ENCODE data around the gene DYNC2H1. TPM values are rescaled to one million over a fixed set of nuclear protein-coding genes. Genes with fewer than 3 reads are reported as not detected.

The DYNC2H1 gene
- polyA plus RNA-seq, 1 donor (not counting 4 experiments of a cell fraction or from before 2014, with no cell fraction given): 18.5 TPM

DNA sequence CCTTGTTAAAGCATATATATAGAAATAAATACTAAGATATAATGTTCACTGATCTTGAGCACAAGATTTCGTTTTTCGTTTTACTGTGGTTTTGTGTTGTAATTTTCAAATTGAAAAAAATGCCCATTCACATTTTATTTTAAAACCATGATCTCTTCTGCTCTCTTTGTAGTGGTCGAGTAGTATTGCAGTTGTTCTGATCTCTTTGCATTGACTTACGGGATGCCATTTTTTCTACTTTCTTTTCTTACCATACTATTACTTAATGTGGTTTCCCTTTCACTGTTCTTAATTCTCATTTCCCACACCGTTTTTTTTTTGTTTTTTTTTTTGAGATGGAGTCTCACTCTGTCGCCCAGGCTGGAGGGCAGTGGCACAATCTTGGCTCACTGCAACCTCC, 289.6 kb downstream of the DYNC2H1 start:
- no peak overlapping the region for H3K4me2 ChIP-seq (ENCODE audit: control insufficient read depth, extremely low read depth, insufficient read depth, low read depth, low read length)
- H3K4me3 ChIP-seq (ENCODE audit: control insufficient read depth in 2 of 3, extremely low read depth in 1 of 3, insufficient read depth in 2 of 3, low read depth in 1 of 3, low read length in 3 of 3): no peak overlapping the region
- TF ChIP-seq, protein P1, sequence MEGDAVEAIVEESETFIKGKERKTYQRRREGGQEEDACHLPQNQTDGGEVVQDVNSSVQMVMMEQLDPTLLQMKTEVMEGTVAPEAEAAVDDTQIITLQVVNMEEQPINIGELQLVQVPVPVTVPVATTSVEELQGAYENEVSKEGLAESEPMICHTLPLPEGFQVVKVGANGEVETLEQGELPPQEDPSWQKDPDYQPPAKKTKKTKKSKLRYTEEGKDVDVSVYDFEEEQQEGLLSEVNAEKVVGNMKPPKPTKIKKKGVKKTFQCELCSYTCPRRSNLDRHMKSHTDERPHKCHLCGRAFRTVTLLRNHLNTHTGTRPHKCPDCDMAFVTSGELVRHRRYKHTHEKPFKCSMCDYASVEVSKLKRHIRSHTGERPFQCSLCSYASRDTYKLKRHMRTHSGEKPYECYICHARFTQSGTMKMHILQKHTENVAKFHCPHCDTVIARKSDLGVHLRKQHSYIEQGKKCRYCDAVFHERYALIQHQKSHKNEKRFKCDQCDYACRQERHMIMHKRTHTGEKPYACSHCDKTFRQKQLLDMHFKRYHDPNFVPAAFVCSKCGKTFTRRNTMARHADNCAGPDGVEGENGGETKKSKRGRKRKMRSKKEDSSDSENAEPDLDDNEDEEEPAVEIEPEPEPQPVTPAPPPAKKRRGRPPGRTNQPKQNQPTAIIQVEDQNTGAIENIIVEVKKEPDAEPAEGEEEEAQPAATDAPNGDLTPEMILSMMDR (optimal IDR thresholded peaks at IDR 0.05 in 1 of 3, IDR thresholded peaks at IDR 0.05 in 1 of 3, conservative IDR thresholded peaks at IDR 0.05 in 1 of 3; ENCODE audit: extremely low read depth in 1 of 3, insufficient read depth in 2 of 3, low read length in 3 of 3): no peak
- no peak for TF ChIP-seq EZH2 (IDR thresholded peaks at IDR 0.05; ENCODE audit: low read length)
- H3K4me1 ChIP-seq (ENCODE audit: control insufficient read depth, extremely low read depth, insufficient read depth, low read length): peaks cover 5% of the 10 kb centered on the region
- no peaks in the 10 kb centered on the region for H4K20me1 ChIP-seq (ENCODE audit: control insufficient read depth, extremely low read depth, insufficient read depth, low read length)
- H3K27me3 ChIP-seq (ENCODE audit: control insufficient read depth, extremely low read depth, insufficient read depth, low read length): no peaks in the 10 kb centered on the region
- H3K36me3 ChIP-seq (ENCODE audit: control insufficient read depth in 2 of 2, extremely low read depth in 1 of 2, insufficient read depth in 2 of 2, low read length in 2 of 2): no peaks in the 10 kb centered on the region
- dilution Hi-C loops (cut with MboI; ENCODE audit: extremely low pct_ligation_motif_present, low sequenced_read_pairs): no loop called here
- no peaks in the 10 kb centered on the region for H3K9me3 ChIP-seq (ENCODE audit: control insufficient read depth, low read depth, low read length)
- FAIRE-seq (no peak), DNase-seq (ENCODE audit: low read depth, low spot score) (no peak)
- no peak overlapping the region for H2AFZ ChIP-seq (ENCODE audit: control insufficient read depth, low read length)
- H3K9ac ChIP-seq (ENCODE audit: control insufficient read depth, extremely low read depth, insufficient read depth, low read length): no peak overlapping the region
- no peaks in the 10 kb centered on the region for H3K79me2 ChIP-seq (ENCODE audit: control insufficient read depth, insufficient read depth, low read length)
- H3K9me1 ChIP-seq (ENCODE audit: control insufficient read depth, extremely low read depth, insufficient read depth, low read length): no peaks in the 10 kb centered on the region
- H3K27ac ChIP-seq (ENCODE audit: control insufficient read depth, insufficient read depth, low read length): no peak overlapping the region

DNA sequence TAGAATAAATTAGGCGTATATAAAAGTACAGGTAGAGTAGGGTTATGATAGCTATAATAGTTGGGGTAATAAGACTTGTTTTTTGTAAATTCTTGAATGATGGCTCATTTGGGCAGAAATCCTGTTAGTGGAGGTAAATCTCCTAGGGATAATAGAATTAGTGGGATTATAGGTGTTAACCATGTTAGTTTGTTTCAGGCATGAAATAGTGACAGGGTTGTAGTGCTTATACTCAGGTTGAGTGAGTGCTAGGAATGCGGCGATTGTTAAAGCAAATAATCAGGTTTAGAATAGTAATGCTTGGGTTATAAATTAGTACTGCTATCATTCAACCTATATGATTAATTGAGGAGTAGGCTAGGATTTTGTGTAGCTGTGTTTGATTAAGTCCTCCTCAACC, 297.1 kb downstream of the DYNC2H1 start:
- dilution Hi-C loops (cut with MboI; ENCODE audit: extremely low pct_ligation_motif_present, low sequenced_read_pairs): no loop called here

More for the DNA sequence above, 297.1 kb downstream of the DYNC2H1 start:
- Histone ChIP-seq H3K4me2 (ENCODE audit: control insufficient read depth, extremely low read depth, insufficient read depth, low read depth, low read length) (no peak overlapping the region), H3K27ac (ENCODE audit: control insufficient read depth, insufficient read depth, low read length) (no peak overlapping the region), H3K36me3 (ENCODE audit: control insufficient read depth in 2 of 2, extremely low read depth in 1 of 2, insufficient read depth in 2 of 2, low read length in 2 of 2) (no peaks in the 10 kb centered on the region), H2AFZ (ENCODE audit: control insufficient read depth, low read length) (no peak overlapping the region), H3K9me1 (ENCODE audit: control insufficient read depth, extremely low read depth, insufficient read depth, low read length) (no peaks in the 10 kb centered on the region), H3K27me3 (ENCODE audit: control insufficient read depth, extremely low read depth, insufficient read depth, low read length) (no peaks in the 10 kb centered on the region), H3K4me3 (ENCODE audit: control insufficient read depth in 2 of 3, extremely low read depth in 1 of 3, insufficient read depth in 2 of 3, low read depth in 1 of 3, low read length in 3 of 3) (no peak overlapping the region), H3K9ac (ENCODE audit: control insufficient read depth, extremely low read depth, insufficient read depth, low read length) (no peak overlapping the region), H4K20me1 (ENCODE audit: control insufficient read depth, extremely low read depth, insufficient read depth, low read length) (no peaks in the 10 kb centered on the region), H3K4me1 (ENCODE audit: control insufficient read depth, extremely low read depth, insufficient read depth, low read length) (no peaks in the 10 kb centered on the region), H3K9me3 (ENCODE audit: control insufficient read depth, low read depth, low read length) (no peaks in the 10 kb centered on the region), H3K79me2 (ENCODE audit: control insufficient read depth, insufficient read depth, low read length) (no peaks in the 10 kb centered on the region)
- TF ChIP-seq EZH2 (IDR thresholded peaks at IDR 0.05; ENCODE audit: low read length): no peak
- TF ChIP-seq, protein P1 (optimal IDR thresholded peaks at IDR 0.05 in 1 of 3, IDR thresholded peaks at IDR 0.05 in 1 of 3, conservative IDR thresholded peaks at IDR 0.05 in 1 of 3; ENCODE audit: extremely low read depth in 1 of 3, insufficient read depth in 2 of 3, low read length in 3 of 3): no peak
- FAIRE-seq: no peak
- DNase-seq (ENCODE audit: low read depth, low spot score): no peak
